Measurements from ENCODE around the gene GPRC5C.

GRCh38 chr17:74451557-74451956 lies 19.7 kb downstream of the GPRC5C start:
- TF ChIP-seq, protein P1, sequence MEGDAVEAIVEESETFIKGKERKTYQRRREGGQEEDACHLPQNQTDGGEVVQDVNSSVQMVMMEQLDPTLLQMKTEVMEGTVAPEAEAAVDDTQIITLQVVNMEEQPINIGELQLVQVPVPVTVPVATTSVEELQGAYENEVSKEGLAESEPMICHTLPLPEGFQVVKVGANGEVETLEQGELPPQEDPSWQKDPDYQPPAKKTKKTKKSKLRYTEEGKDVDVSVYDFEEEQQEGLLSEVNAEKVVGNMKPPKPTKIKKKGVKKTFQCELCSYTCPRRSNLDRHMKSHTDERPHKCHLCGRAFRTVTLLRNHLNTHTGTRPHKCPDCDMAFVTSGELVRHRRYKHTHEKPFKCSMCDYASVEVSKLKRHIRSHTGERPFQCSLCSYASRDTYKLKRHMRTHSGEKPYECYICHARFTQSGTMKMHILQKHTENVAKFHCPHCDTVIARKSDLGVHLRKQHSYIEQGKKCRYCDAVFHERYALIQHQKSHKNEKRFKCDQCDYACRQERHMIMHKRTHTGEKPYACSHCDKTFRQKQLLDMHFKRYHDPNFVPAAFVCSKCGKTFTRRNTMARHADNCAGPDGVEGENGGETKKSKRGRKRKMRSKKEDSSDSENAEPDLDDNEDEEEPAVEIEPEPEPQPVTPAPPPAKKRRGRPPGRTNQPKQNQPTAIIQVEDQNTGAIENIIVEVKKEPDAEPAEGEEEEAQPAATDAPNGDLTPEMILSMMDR (IDR thresholded peaks at IDR 0.05; ENCODE audit: insufficient read depth, low read length) = no peak
- no peak for TF ChIP-seq REST (IDR thresholded peaks at IDR 0.05; ENCODE audit: insufficient replicate concordance, low read depth)
